ENCODE data around the gene KLHL26.
"Not testable (repeated sequence)": the region's sequence is repeated elsewhere in the genome, so short reads cannot be mapped to it uniquely, and the experiment has no call there.

The KLHL26 gene

GRCh38 chr19:18662972-18663732, 26.3 kb downstream of the KLHL26 start:
- no peak for DNase-seq (ENCODE audit: low spot score)

GRCh38 chr19:18663940-18664530, 27.2 kb downstream of the KLHL26 start:
- DNase-seq (ENCODE audit: low spot score) = no peak

GRCh38 chr19:18665771-18666202, 29.0 kb downstream of the KLHL26 start:
- no peak for DNase-seq (ENCODE audit: low spot score)

- DNase-seq (ENCODE audit: low spot score) = no peak
These were observed 29.5 kb downstream of the KLHL26 start for GRCh38 chr19:18666317-18666716.

- DNase-seq (ENCODE audit: low spot score) = no peak
These were observed 30.0 kb downstream of the KLHL26 start for GRCh38 chr19:18666784-18667183.

- DNase-seq (ENCODE audit: low spot score) = no peak
These were observed 30.9 kb downstream of the KLHL26 start for GRCh38 chr19:18667531-18668251.

GRCh38 chr19:18668252-18668631, 31.4 kb downstream of the KLHL26 start:
- no peak for DNase-seq (ENCODE audit: low spot score)

- no peak for DNase-seq (ENCODE audit: low spot score)
These were observed 32.1 kb downstream of the KLHL26 start for GRCh38 chr19:18668744-18669523.

GRCh38 chr19:18669524-18669817, 32.6 kb downstream of the KLHL26 start:
- no peak for DNase-seq (ENCODE audit: low spot score)

GRCh38 chr19:18669883-18670282, 33.1 kb downstream of the KLHL26 start:
- DNase-seq (ENCODE audit: low spot score) = no peak

GRCh38 chr19:18670312-18670711, 33.5 kb downstream of the KLHL26 start:
- DNase-seq (ENCODE audit: low spot score) = no peak

- no peak for DNase-seq (ENCODE audit: low spot score)
These were observed 34.6 kb downstream of the KLHL26 start for GRCh38 chr19:18671303-18672043.

- no peak for DNase-seq (ENCODE audit: low spot score)
These were observed 35.2 kb downstream of the KLHL26 start for GRCh38 chr19:18672044-18672451.

GRCh38 chr19:18672606-18673337, 35.9 kb downstream of the KLHL26 start:
- DNase-seq (ENCODE audit: low spot score) = no peak

GRCh38 chr19:18674616-18675015, 37.8 kb downstream of the KLHL26 start:
- no peak for DNase-seq (ENCODE audit: low spot score)

- DNase-seq (ENCODE audit: low spot score) = no peak
These were observed 39.0 kb downstream of the KLHL26 start for GRCh38 chr19:18675779-18676178.

GRCh38 chr19:18676692-18677091, 39.9 kb downstream of the KLHL26 start:
- DNase-seq (ENCODE audit: low spot score) = no peak

- no peak for DNase-seq (ENCODE audit: low spot score)
These were observed 40.3 kb downstream of the KLHL26 start for GRCh38 chr19:18677156-18677555.

GRCh38 chr19:18680148-18680547, 43.3 kb downstream of the KLHL26 start:
- not testable (repeated sequence) for DNase-seq (ENCODE audit: low spot score)

- no peak for DNase-seq (ENCODE audit: low spot score)
These were observed 45.9 kb downstream of the KLHL26 start for GRCh38 chr19:18682807-18683108.

All from CD4-positive, alpha-beta T cell treated with Interleukin-2 at 100 ng/mL for 4 hours (primary cell).